Stimulated activated CD4-positive, alpha-beta T cell treated with anti-CD3 and anti-CD28 coated beads, TNF-alpha, amount 100 ng/mL, for 1 hour (primary cell): ENCODE data around the gene GABARAP.
"Not testable (repeated sequence)": the region's sequence is repeated elsewhere in the genome, so short reads cannot be mapped to it uniquely, and the experiment has no call there.

Experiments
- DNase-seq, 3 donors: peaks; one replicate each; pipeline ENCODE4 v3.0.0-alpha.2; 2020; ENCODE audit warnings: low read depth in 3 of 3, low spot score in 1 of 3

The GABARAP gene

GRCh38 chr17:7261379-7262191, 19.3 kb upstream of the GABARAP start:
- no peak for DNase-seq

- DNase-seq, result no peak
Measured at GRCh38 chr17:7260651-7261378, 18.6 kb upstream of the GABARAP start.

GRCh38 chr17:7260151-7260550, 17.9 kb upstream of the GABARAP start:
- no peak for DNase-seq

GRCh38 chr17:7259555-7259889, 17.3 kb upstream of the GABARAP start:
- no peak for DNase-seq

- DNase-seq, result no peak
Measured at GRCh38 chr17:7258731-7259554, 16.7 kb upstream of the GABARAP start.

GRCh38 chr17:7256766-7257456, 14.7 kb upstream of the GABARAP start:
- no peak for DNase-seq

- DNase-seq, result no peak
Measured at GRCh38 chr17:7254511-7254910, 12.3 kb upstream of the GABARAP start.

- no peak for DNase-seq
Measured at GRCh38 chr17:7253082-7253481, 10.8 kb upstream of the GABARAP start.

GRCh38 chr17:7252176-7253043, 10.2 kb upstream of the GABARAP start, which contains the start of gene ELP5:
Gene ELP5 (plus strand): TSS chr17:7252215. CDS start chr17:7252551, 336 bp downstream.
- peak; percentile 56 to 75 (median 59) for DNase-seq

- peak; percentile 98 to 99 (median 98) for DNase-seq
Measured at GRCh38 chr17:7251661-7252175, 9.5 kb upstream of the GABARAP start, which contains the start of gene CTDNEP1. Gene CTDNEP1 (minus strand): TSS chr17:7251734. CDS start chr17:7251296, 438 bp downstream.

GRCh38 chr17:7250695-7251627, 8.7 kb upstream of the GABARAP start:
- DNase-seq, result no peak

- DNase-seq, result no peak
Measured at GRCh38 chr17:7249830-7250229, 7.6 kb upstream of the GABARAP start.

GRCh38 chr17:7249214-7249613, 7.0 kb upstream of the GABARAP start:
- no peak for DNase-seq

GRCh38 chr17:7248796-7249195, 6.5 kb upstream of the GABARAP start:
- DNase-seq, result no peak

GRCh38 chr17:7246779-7247178, 4.5 kb upstream of the GABARAP start:
- DNase-seq, result no peak

GRCh38 chr17:7243838-7244237, 1.6 kb upstream of the GABARAP start:
- not testable (repeated sequence) for DNase-seq

- no peak for DNase-seq
Measured at GRCh38 chr17:7243453-7243729, 1.1 kb upstream of the GABARAP start.

GRCh38 chr17:7242717-7243452, 636 bp upstream of the GABARAP start:
- peak; percentile 81 to 85 (median 84) for DNase-seq
